GM10266 (cell line): ENCODE results near the gene TYRO3.

Source experiments
- DNase-seq: peaks from one replicate; pipeline ENCODE4 v3.0.0; 2012; ENCODE audit errors: extremely low spot score
- CTCF ChIP-seq: IDR thresholded peaks from 2 replicates; pipeline ENCODE4 v1.5.1; 2012; ENCODE audit warnings: mild to moderate bottlenecking, low read depth; ENCODE audit not compliant: control insufficient read depth, insufficient read depth; ENCODE audit errors: missing control alignments

TYRO3 gene

GRCh38 chr15:41630616-41631217 is 71.7 kb downstream of the TYRO3 start:
- no peak for TF ChIP-seq CTCF
- no peak for DNase-seq

GRCh38 chr15:41631880-41632470 is 73.0 kb downstream of the TYRO3 start:
- TF ChIP-seq CTCF: no peak
- no peak for DNase-seq
